GM19372 (cell line): ENCODE results near the gene GRIP2.

Source experiments
- ATAC-seq: cut with Tn5 transposase; IDR thresholded peaks from one replicate; pipeline ENCODE4 v1.9.1; 2021; ENCODE audit warnings: mild to moderate bottlenecking, low read depth, moderate library complexity; ENCODE audit not compliant: unreplicated experiment

Gene GRIP2

GRCh38 chr3:14488286-14489041 lies 51.7 kb downstream of the GRIP2 start:
- ATAC-seq, result no peak

- ATAC-seq, result no peak
These were observed 52.3 kb downstream of the GRIP2 start for GRCh38 chr3:14487821-14488220.

GRCh38 chr3:14487086-14487485 lies 53.1 kb downstream of the GRIP2 start:
- no peak for ATAC-seq

GRCh38 chr3:14486460-14486859 lies 53.7 kb downstream of the GRIP2 start:
- ATAC-seq, result no peak

- no peak for ATAC-seq
These were observed 54.2 kb downstream of the GRIP2 start for GRCh38 chr3:14485981-14486380.

- ATAC-seq, result no peak
These were observed 55.4 kb downstream of the GRIP2 start for GRCh38 chr3:14484741-14485140.

GRCh38 chr3:14483286-14483685 lies 56.9 kb downstream of the GRIP2 start:
- ATAC-seq, result no peak

GRCh38 chr3:14482271-14482721 lies 57.8 kb downstream of the GRIP2 start:
- ATAC-seq, result no peak

- ATAC-seq, result no peak
These were observed 58.5 kb downstream of the GRIP2 start for GRCh38 chr3:14481646-14482036.

- no peak for ATAC-seq
These were observed 59.0 kb downstream of the GRIP2 start for GRCh38 chr3:14481018-14481645.

GRCh38 chr3:14480207-14481017 lies 59.7 kb downstream of the GRIP2 start:
- ATAC-seq, result no peak

- ATAC-seq, result no peak
These were observed 60.6 kb downstream of the GRIP2 start for GRCh38 chr3:14479591-14479990.

- no peak for ATAC-seq
These were observed 61.1 kb downstream of the GRIP2 start for GRCh38 chr3:14478956-14479550.

- no peak for ATAC-seq
These were observed 62.7 kb downstream of the GRIP2 start for GRCh38 chr3:14477311-14477935.

GRCh38 chr3:14476583-14477265 lies 63.4 kb downstream of the GRIP2 start:
- ATAC-seq, result no peak

- no peak for ATAC-seq
These were observed 64.5 kb downstream of the GRIP2 start for GRCh38 chr3:14475621-14476020.

GRCh38 chr3:14474363-14475081 lies 65.6 kb downstream of the GRIP2 start:
- ATAC-seq, result no peak

- ATAC-seq, result no peak
These were observed 66.7 kb downstream of the GRIP2 start for GRCh38 chr3:14473411-14473891.
